Measurements from ENCODE around the gene DLEC1. TPM values are rescaled to one million over a fixed set of nuclear protein-coding genes. Genes with fewer than 3 reads are reported as not detected.

DLEC1 gene
- total and polyA plus RNA-seq, 9 of the 15 experiments (the other 6 are each of a cell fraction or from before 2014, with no cell fraction given): 0.07 to 0.08 TPM; not detected in 7

GRCh38 chr3:38164952-38165721 is 126.1 kb downstream of the DLEC1 start, which contains the start of gene OXSR1 (continued):
- TF ChIP-seq ZNF277 (CRISPR knock-in tag; IDR thresholded peaks at IDR 0.05; ENCODE audit: borderline replicate concordance) (no peak), SFPQ (IDR thresholded peaks at IDR 0.05; ENCODE audit: low read depth, low read length) (no peak), ZNF140 (CRISPR knock-in tag; IDR thresholded peaks at IDR 0.05) (no peak), GTF3C2 (IDR thresholded peaks at IDR 0.05; ENCODE audit: borderline replicate concordance, extremely low read depth, insufficient read length) (no peak), TOE1 (IDR thresholded peaks at IDR 0.05; ENCODE audit: borderline replicate concordance) (0 out of 2 replicates have a peak, but pooled peaks have one; percentile 50), TOE1 (CRISPR knock-in tag; IDR thresholded peaks at IDR 0.05; ENCODE audit: borderline replicate concordance, low read depth) (no peak), ZNF518B (CRISPR knock-in tag; IDR thresholded peaks at IDR 0.05) (no peak), E2F5 (CRISPR knock-in tag; IDR thresholded peaks at IDR 0.05) (no peak), TRIM28 (IDR thresholded peaks at IDR 0.05) (peak; percentile 8), MXI1 (IDR thresholded peaks at IDR 0.05; ENCODE audit: low read depth, low read length) (0 out of 2 replicates have a peak, but pooled peaks have one; percentile 39), TCF15 (CRISPR knock-in tag; IDR thresholded peaks at IDR 0.05) (no peak), CBFA2T3 (IDR thresholded peaks at IDR 0.05) (no peak), PPARD (CRISPR knock-in tag; IDR thresholded peaks at IDR 0.05) (no peak), PHB (CRISPR knock-in tag; IDR thresholded peaks at IDR 0.05) (0 out of 2 replicates have a peak, but pooled peaks have one; percentile 7), ZNF696 (CRISPR knock-in tag; conservative IDR thresholded peaks at IDR 0.05) (no peak)
